Stimulated activated naive CD8-positive, alpha-beta T cell treated with anti-CD3 and anti-CD28 coated beads, Interleukin-15, Interleukin-2, amounts not matched to agents 100 ng/mL and 50 ng/mL, for 24 hours (primary cell): Measurements from ENCODE around the gene ZNF532.

Experiments
- H3K27ac Mint-ChIP-seq: one replicate; pipeline ENCODE4 v1.8.0; 2021; ENCODE audit warnings: mild to moderate bottlenecking, mixed read lengths
- H3K27me3 Mint-ChIP-seq: one replicate; pipeline ENCODE4 v1.8.0; 2021; ENCODE audit warnings: mixed read lengths
- H3K36me3 Mint-ChIP-seq: one replicate; pipeline ENCODE4 v1.8.0; 2021; ENCODE audit warnings: low read depth, mixed read lengths
- H3K4me1 Mint-ChIP-seq: one replicate; pipeline ENCODE4 v1.8.0; 2021; ENCODE audit warnings: low read depth, mixed read lengths
- H3K4me3 Mint-ChIP-seq: one replicate; pipeline ENCODE4 v1.8.0; 2021; ENCODE audit warnings: mild to moderate bottlenecking, mixed read lengths
- H3K9me3 Mint-ChIP-seq: one replicate; pipeline ENCODE4 v1.8.0; 2021; ENCODE audit warnings: mixed read lengths

The ZNF532 gene

DNA sequence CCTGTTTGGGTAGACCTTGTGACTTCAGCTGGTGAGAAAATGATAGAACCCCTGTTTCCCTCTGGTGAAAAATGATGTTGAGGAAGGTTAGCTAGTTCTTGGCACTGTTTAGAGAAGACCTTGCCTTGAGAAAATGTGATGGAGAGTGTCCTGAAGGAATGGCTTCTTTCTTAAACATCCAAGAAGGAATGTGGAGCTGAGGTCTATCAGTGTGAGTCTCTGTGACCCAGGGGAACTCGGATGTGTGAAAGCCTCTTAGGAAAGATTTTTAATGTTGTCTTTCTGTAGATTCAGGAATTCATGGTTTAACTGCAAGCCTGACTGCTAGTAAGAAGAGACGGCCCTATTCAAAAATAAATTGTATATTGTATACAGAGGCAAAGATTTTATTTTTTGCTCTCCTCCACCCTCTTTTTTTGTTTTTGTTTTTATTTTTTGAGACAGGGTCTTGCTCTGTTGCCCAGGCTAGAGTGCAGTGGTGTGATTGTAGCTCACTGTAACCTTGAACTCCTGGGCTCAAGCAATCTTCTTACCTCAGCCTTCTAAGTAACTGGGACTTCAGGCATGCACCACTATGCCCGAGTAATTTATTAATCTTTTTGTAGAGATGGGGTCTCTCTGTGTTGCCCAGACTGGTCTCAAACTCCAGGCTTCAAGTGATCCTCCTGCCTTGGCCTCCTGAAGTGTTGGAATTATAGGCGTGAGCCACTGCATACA, 87.5 kb downstream of the ZNF532 start:
- Mint-ChIP-seq H3K9me3 (no peaks in the 10 kb centered on the region), H3K4me1 (no peaks in the 10 kb centered on the region), H3K27ac (no peak overlapping the region), H3K27me3 (peaks cover 5% of the 10 kb centered on the region), H3K36me3 (no peaks in the 10 kb centered on the region), H3K4me3 (no peak overlapping the region)

- no peak overlapping the region for H3K4me3 Mint-ChIP-seq
- no peaks in the 10 kb centered on the region for H3K9me3 Mint-ChIP-seq
- no peaks in the 10 kb centered on the region for H3K36me3 Mint-ChIP-seq
- H3K4me1 Mint-ChIP-seq: no peaks in the 10 kb centered on the region
- peaks cover 4% of the 10 kb centered on the region for H3K27me3 Mint-ChIP-seq
- no peak overlapping the region for H3K27ac Mint-ChIP-seq
Measured at GRCh38 chr18:58952858-58953257, 88.2 kb downstream of the ZNF532 start.

GRCh38 chr18:58953627-58954026, 89.0 kb downstream of the ZNF532 start:
- H3K36me3 Mint-ChIP-seq: no peaks in the 10 kb centered on the region
- H3K4me3 Mint-ChIP-seq: no peak overlapping the region
- H3K27ac Mint-ChIP-seq: no peak overlapping the region
- no peaks in the 10 kb centered on the region for H3K9me3 Mint-ChIP-seq
- H3K4me1 Mint-ChIP-seq: no peaks in the 10 kb centered on the region
- peaks cover 4% of the 10 kb centered on the region for H3K27me3 Mint-ChIP-seq

GRCh38 chr18:58955001-58955400, 90.3 kb downstream of the ZNF532 start:
- Mint-ChIP-seq H3K27ac (no peak overlapping the region), H3K27me3 (peaks cover 4% of the 10 kb centered on the region), H3K9me3 (no peaks in the 10 kb centered on the region), H3K4me1 (no peaks in the 10 kb centered on the region), H3K36me3 (no peaks in the 10 kb centered on the region), H3K4me3 (no peak overlapping the region)

DNA sequence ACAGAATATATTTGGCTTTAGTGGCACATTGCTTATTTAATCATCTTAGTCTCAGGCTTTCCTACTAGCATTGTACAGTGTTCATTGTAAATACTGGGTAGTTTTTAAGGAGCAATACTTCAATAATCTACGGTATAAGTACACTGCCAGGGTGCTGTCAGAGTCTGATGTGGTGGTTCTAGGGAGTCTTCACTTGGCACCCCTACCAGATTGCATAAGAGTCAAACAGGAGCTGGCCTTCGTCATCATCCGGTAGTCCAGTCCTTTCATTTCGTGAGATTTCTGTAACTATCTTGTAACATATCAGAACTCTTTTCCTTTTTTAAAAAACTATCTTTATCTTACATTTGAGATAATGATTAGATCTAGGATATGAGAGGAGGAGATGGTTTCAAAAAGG, 91.1 kb downstream of the ZNF532 start:
- H3K27me3 Mint-ChIP-seq: peaks cover 9% of the 10 kb centered on the region
- H3K4me3 Mint-ChIP-seq: no peak overlapping the region
- H3K4me1 Mint-ChIP-seq: no peaks in the 10 kb centered on the region

GRCh38 chr18:58958628-58959027, 94.0 kb downstream of the ZNF532 start:
- Mint-ChIP-seq H3K36me3 (no peaks in the 10 kb centered on the region), H3K9me3 (no peaks in the 10 kb centered on the region)

More for the DNA sequence above, 91.1 kb downstream of the ZNF532 start:
- Mint-ChIP-seq H3K36me3 (no peaks in the 10 kb centered on the region), H3K27ac (no peak overlapping the region), H3K9me3 (no peaks in the 10 kb centered on the region)

GRCh38 chr18:58960508-58960907, 95.8 kb downstream of the ZNF532 start:
- Mint-ChIP-seq H3K9me3 (no peaks in the 10 kb centered on the region), H3K27ac (no peak overlapping the region), H3K36me3 (no peaks in the 10 kb centered on the region), H3K4me3 (no peak overlapping the region), H3K27me3 (peaks cover 12% of the 10 kb centered on the region), H3K4me1 (peaks cover 5% of the 10 kb centered on the region)

More at GRCh38 chr18:58958628-58959027, 94.0 kb downstream of the ZNF532 start:
- Mint-ChIP-seq H3K4me3 (no peak overlapping the region), H3K4me1 (peaks cover under 1% of the 10 kb centered on the region), H3K27me3 (peaks cover 12% of the 10 kb centered on the region), H3K27ac (no peak overlapping the region)

GRCh38 chr18:58960946-58961722, 96.5 kb downstream of the ZNF532 start:
- Mint-ChIP-seq H3K27ac (no peak overlapping the region), H3K4me1 (peaks cover 9% of the 10 kb centered on the region), H3K4me3 (no peak overlapping the region), H3K36me3 (no peaks in the 10 kb centered on the region), H3K9me3 (no peaks in the 10 kb centered on the region), H3K27me3 (peaks cover 12% of the 10 kb centered on the region)

- H3K4me3 Mint-ChIP-seq: no peak overlapping the region
- peaks cover 12% of the 10 kb centered on the region for H3K27me3 Mint-ChIP-seq
- no peaks in the 10 kb centered on the region for H3K9me3 Mint-ChIP-seq
- no peaks in the 10 kb centered on the region for H3K36me3 Mint-ChIP-seq
- no peak overlapping the region for H3K27ac Mint-ChIP-seq
- H3K4me1 Mint-ChIP-seq: peaks cover 9% of the 10 kb centered on the region
Measured at GRCh38 chr18:58962336-58962735, 97.7 kb downstream of the ZNF532 start.

DNA sequence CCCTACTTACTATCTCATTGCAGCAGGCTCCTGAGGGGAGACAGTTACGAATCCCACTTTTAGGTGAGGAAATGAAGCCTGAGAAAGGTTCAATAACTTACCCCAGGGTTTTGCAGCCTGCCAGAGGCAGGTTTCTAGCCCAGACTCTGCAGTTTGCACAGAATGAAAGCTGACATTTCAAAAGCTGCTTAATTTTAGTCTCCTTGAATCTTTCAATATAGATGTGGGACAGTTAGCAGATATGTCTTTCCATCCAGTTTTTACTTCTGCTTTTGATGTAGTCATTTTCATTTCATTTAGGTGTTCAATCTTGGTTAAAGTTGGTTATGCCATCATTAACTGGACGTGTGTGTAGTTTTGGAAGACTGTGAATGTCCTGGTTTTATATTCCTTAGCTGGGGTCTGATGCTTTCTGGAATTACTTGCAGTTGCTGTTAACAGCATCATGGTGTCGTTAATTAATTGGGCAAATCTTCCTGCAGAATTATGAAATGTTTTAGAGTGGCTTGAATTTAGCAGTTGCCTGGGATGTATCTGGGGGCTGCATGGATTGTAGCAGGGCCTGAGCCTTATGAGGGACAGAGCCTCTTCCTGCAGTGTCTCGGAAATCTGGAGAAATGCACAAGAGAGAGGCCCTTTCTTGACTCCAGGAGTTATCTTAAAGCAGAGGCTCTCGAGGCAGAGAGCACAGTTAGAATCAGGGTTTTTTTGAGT, 100.8 kb downstream of the ZNF532 start:
- Mint-ChIP-seq H3K4me3 (no peak overlapping the region), H3K4me1 (peaks cover 9% of the 10 kb centered on the region), H3K27ac (peak overlapping the region; percentile 62), H3K27me3 (peaks cover 11% of the 10 kb centered on the region), H3K36me3 (no peaks in the 10 kb centered on the region), H3K9me3 (no peaks in the 10 kb centered on the region)

GRCh38 chr18:58966005-58966677, 101.5 kb downstream of the ZNF532 start:
- Mint-ChIP-seq H3K27ac (peak overlapping the region; percentile 62), H3K9me3 (no peaks in the 10 kb centered on the region), H3K36me3 (no peaks in the 10 kb centered on the region), H3K4me1 (peaks cover 9% of the 10 kb centered on the region), H3K27me3 (peaks cover 11% of the 10 kb centered on the region), H3K4me3 (no peak overlapping the region)

GRCh38 chr18:58966704-58967103, 102.0 kb downstream of the ZNF532 start:
- Mint-ChIP-seq H3K9me3 (no peaks in the 10 kb centered on the region), H3K4me3 (no peak overlapping the region), H3K27me3 (peaks cover 6% of the 10 kb centered on the region), H3K36me3 (no peaks in the 10 kb centered on the region), H3K4me1 (peaks cover 12% of the 10 kb centered on the region), H3K27ac (peak overlapping the region; percentile 57)

GRCh38 chr18:58967751-58968254, 103.1 kb downstream of the ZNF532 start:
- peaks cover 6% of the 10 kb centered on the region for H3K27me3 Mint-ChIP-seq
- no peaks in the 10 kb centered on the region for H3K9me3 Mint-ChIP-seq
- no peaks in the 10 kb centered on the region for H3K36me3 Mint-ChIP-seq
- H3K4me3 Mint-ChIP-seq: no peak overlapping the region
- H3K4me1 Mint-ChIP-seq: peaks cover 15% of the 10 kb centered on the region
- H3K27ac Mint-ChIP-seq: no peak overlapping the region

DNA sequence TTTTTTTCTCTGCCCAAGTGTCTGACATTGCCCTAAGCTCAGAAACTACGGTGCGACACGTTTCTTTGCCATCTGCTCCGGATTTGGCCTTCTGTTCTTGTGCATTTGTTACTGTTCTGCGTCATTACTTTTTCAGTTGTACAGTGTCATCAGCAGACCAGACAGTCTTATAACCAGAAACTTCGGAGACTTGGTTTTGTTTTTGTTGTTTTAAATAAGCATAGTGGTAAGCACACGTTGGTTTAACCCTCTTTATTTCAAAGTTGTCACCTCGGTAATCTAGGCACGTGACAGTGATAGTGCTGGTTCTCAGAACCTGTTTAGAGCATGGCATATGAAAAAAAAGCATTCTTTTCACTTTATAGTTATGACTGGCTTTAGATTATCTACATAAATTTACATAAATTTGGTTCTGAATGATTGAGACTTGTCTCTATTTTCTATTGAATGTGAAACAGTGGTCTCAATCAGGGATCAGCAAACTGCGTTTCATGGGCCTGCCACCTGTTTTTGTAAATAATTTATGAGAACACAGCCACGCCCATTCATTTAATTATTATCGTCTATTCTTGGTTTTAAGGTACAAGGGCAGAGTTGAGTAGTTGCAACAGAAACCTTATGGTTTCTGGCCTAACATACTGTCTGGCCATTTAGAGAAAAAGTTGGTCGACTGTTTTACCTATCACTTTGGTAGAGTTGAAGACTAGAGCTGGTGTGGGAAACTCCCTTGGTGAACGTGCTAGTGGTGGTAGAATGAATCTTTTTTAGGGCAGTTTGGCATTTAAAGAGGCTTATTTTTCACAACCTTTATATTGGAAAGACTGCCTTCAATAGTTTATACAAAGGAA, 106.5 kb downstream of the ZNF532 start:
- Mint-ChIP-seq H3K27ac (no peak overlapping the region), H3K4me3 (no peak overlapping the region), H3K27me3 (peaks cover 7% of the 10 kb centered on the region), H3K9me3 (no peaks in the 10 kb centered on the region), H3K4me1 (peaks cover 14% of the 10 kb centered on the region), H3K36me3 (no peaks in the 10 kb centered on the region)
